KOPT-K1 (cell line): ENCODE data around the gene UBE2QL1.

Source experiments
- H3K27ac ChIP-seq: fragments of 200-600 bp; sonication (generic); 2 replicates; pipeline ENCODE4 v1.5.1; 2016; ENCODE audit warnings: antibody characterized with exemption, mild to moderate bottlenecking, low read depth, low read length; ENCODE audit not compliant: poor library complexity, severe bottlenecking
- H3K36me3 ChIP-seq: fragments of 200-600 bp; sonication (generic); 2 replicates; pipeline ENCODE4 v1.5.1; 2017; ENCODE audit warnings: antibody characterized with exemption, mild to moderate bottlenecking, low read length, moderate library complexity; ENCODE audit not compliant: insufficient read depth
- H3K9me3 ChIP-seq: fragments of 200-600 bp; sonication (generic); 2 replicates; pipeline ENCODE4 v1.5.1; 2017; ENCODE audit warnings: antibody characterized with exemption, low read length, mild to moderate bottlenecking; ENCODE audit not compliant: insufficient read depth, poor library complexity, severe bottlenecking

Gene UBE2QL1

GRCh38 chr5:6418679-6419276 is 29.9 kb upstream of the UBE2QL1 start:
- Histone ChIP-seq H3K27ac (no peak overlapping the region), H3K9me3 (no peaks in the 10 kb centered on the region), H3K36me3 (no peaks in the 10 kb centered on the region)

DNA sequence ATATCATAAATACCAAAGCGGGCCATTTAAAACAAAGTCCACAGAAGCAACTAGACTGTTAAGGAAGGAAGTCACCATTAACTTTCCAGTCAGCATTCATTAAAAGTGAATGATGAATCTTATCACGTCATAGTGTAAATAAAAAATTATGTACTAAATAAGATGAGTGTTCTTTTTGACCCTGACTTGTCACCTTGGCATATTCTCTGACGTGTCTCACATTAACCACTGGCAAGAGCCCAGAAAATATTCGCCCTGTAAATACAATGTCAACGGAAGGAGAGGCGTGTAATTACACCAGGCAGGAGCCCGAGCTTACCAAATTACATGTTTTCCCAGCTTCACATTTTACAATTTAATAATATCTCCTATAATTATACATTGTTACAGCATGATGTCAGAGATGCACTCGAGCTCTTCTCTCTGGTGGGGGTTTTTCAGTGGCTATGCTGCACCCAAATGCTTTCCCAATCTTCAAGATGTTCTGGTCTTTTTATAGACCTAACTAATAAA is 29.3 kb upstream of the UBE2QL1 start:
- Histone ChIP-seq H3K27ac (no peak overlapping the region), H3K9me3 (no peaks in the 10 kb centered on the region), H3K36me3 (no peaks in the 10 kb centered on the region)

- Histone ChIP-seq H3K9me3 (no peaks in the 10 kb centered on the region), H3K36me3 (no peaks in the 10 kb centered on the region), H3K27ac (no peak overlapping the region)
Observed at GRCh38 chr5:6423327-6424109, 25.1 kb upstream of the UBE2QL1 start.

DNA sequence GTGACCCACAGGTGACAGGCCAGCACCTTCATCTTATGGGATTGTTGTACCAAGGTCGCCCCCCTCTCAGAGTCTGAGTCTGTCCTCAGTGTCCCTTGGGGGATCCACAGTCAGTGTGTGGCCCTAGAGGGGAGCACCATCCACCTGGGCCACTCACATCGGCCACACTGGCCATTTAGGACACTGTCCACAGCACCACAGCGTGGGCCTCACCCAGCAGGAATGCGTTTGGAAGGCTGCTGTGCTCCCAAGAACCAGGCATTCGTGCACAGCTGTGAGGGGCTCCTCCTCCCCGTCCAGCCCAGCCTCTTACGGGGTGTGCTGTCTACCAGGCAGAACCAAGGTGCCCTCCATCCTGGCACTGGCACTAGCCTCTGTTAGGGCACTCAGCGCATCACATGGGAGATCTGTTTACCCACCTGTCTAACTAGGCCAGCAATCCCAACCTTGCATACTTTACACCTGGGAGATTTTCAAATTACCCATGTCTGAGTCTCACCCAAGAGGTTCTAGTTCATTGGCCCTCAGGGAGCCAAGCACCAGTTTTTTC is 24.5 kb upstream of the UBE2QL1 start:
- H3K9me3 ChIP-seq, result no peaks in the 10 kb centered on the region
- no peaks in the 10 kb centered on the region for H3K36me3 ChIP-seq
- no peak overlapping the region for H3K27ac ChIP-seq

- no peaks in the 10 kb centered on the region for H3K9me3 ChIP-seq
- no peak overlapping the region for H3K27ac ChIP-seq
- no peaks in the 10 kb centered on the region for H3K36me3 ChIP-seq
Observed at GRCh38 chr5:6424700-6425099, 24.0 kb upstream of the UBE2QL1 start.

- no peaks in the 10 kb centered on the region for H3K36me3 ChIP-seq
- H3K9me3 ChIP-seq, result no peaks in the 10 kb centered on the region
- H3K27ac ChIP-seq, result no peak overlapping the region
Observed at GRCh38 chr5:6427694-6428093, 21.0 kb upstream of the UBE2QL1 start.

DNA sequence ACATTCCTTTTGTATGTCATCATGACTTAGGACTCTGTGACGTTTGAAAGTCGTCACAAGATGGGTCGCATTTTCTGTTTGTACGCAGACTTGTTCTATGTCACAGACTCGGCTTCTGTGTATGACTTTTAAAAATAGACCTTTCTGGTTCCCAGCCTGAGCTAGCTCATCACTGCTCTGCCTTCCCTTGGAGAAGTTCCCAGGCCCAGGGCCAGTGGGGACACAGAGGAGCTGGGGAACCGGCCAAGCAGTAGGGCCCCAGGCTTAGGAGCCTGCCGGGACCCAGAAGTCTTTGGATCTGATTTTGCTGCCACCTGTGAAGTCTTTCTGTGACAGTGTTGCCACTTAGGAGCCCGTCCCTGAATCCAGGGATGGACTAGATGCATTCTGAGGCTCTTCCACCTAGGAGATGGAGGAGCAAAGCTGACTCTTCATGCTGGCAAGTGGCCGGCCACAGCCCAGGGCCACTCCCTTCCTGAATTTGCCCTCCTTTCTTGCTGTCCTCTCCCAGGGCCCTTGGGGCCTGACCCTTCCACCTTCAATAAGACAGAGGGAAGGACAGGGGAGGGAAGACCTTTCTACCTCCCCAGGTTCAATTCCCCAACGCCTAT is 18.1 kb upstream of the UBE2QL1 start:
- H3K36me3 ChIP-seq, result no peaks in the 10 kb centered on the region
- no peaks in the 10 kb centered on the region for H3K9me3 ChIP-seq
- H3K27ac ChIP-seq, result no peak overlapping the region

GRCh38 chr5:6431214-6432195 is 17.2 kb upstream of the UBE2QL1 start:
- Histone ChIP-seq H3K9me3 (no peaks in the 10 kb centered on the region), H3K27ac (no peak overlapping the region)

DNA sequence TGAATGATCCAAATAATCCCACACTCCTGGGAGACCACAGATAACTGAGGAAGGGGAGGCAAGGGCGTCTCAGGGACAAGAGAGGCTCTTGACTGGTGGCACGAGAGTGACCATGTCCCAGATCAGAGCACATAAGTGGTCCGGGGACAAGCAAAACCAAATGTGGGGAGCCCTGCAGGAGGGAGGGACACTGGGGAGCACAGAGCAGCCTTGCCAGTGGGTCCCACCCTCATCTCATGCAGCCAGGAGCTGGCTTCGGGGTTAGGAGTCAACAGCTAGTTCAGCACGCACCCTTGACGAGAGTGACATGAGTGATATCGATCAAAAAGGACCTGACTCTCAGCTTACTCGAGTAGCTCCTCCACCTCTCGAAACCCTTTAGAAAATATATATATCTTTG is 16.5 kb upstream of the UBE2QL1 start:
- H3K36me3 ChIP-seq, result no peaks in the 10 kb centered on the region
- no peaks in the 10 kb centered on the region for H3K9me3 ChIP-seq
- H3K27ac ChIP-seq, result no peak overlapping the region

More at GRCh38 chr5:6431214-6432195, 17.2 kb upstream of the UBE2QL1 start:
- no peaks in the 10 kb centered on the region for H3K36me3 ChIP-seq

GRCh38 chr5:6434731-6435130 is 13.9 kb upstream of the UBE2QL1 start:
- Histone ChIP-seq H3K27ac (no peak overlapping the region), H3K9me3 (peaks cover 2% of the 10 kb centered on the region), H3K36me3 (no peaks in the 10 kb centered on the region)

DNA sequence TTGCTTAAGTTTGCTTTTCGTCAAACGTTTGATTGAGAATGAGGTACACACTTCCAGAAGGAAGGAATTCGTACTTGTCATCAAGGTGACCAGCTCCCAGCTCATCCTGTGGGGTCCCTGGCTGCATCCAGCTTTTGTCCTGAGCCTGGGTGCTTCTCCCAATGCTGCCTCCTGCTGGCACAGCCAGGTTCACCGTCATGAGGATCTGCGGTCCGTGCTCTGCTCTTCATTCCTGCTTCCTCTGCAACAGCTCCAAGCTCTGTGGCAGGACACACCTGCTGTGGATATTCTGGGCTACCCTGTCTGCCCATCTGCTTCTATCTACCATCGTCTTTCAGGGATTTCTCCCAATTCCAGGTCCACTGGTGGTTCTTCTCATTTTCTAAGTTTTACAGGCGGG is 13.3 kb upstream of the UBE2QL1 start:
- peaks cover 8% of the 10 kb centered on the region for H3K9me3 ChIP-seq
- no peak overlapping the region for H3K27ac ChIP-seq
- no peaks in the 10 kb centered on the region for H3K36me3 ChIP-seq

- Histone ChIP-seq H3K27ac (no peak overlapping the region), H3K9me3 (peaks cover 10% of the 10 kb centered on the region), H3K36me3 (no peaks in the 10 kb centered on the region)
Observed at GRCh38 chr5:6436715-6437331, 11.8 kb upstream of the UBE2QL1 start.

DNA sequence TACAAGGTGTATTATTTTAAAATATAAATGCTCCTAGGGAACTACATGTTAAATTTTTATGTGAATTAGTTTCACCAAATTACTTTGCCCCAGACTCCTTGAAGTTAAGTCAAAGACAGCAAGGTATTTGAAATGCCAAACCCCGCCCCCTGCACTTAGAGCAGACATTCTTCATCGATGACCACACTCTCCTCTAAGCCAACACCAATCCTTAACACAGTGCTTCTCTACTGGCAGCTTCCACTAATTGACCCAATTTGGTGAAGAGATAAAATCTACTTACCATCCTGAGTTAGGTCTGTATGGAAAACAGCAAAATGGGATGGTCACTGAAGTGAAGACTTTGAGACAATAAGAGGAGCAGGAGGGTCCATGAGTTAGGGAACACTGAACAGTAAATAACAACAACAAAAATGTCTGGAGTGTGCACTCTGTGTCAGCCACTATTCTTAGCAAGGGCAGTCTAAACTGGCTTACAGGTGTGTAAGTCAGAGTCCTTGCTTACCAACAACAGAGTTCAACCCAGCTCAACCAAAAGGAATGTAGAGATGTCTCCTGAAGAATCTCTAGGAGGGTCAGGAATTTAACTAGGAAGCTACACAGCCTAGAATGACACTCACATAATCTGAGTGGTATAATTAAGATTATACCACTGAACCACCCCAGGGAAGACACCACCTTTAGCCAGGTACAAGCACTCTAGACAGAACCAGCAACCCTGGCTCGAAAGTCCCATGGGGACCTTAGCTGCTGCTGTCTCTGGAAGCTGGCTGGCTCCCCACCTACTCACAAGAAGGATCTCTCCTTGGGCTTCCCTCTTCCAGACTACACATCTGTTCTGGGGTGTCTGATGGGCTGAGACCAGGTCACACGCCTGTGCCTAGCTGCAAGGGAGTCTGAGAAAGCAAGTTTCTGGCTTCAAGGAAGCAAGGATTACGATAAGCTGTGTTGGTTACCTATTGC is 8.8 kb upstream of the UBE2QL1 start:
- Histone ChIP-seq H3K9me3 (peaks cover 10% of the 10 kb centered on the region), H3K36me3 (no peaks in the 10 kb centered on the region), H3K27ac (no peak overlapping the region)
